GM12891 (cell line): ENCODE measurements around the gene MST1.
"Not testable (repeated sequence)": the region's sequence is repeated elsewhere in the genome, so short reads cannot be mapped to it uniquely, and the experiment has no call there.

Experiments
- POLR2A ChIP-seq: IDR thresholded peaks from 2 replicates; pipeline ENCODE4 v1.6.1; 2011; ENCODE audit warnings: low read depth, low read length, control low read depth
- POLR2AphosphoS5 ChIP-seq: IDR thresholded peaks from 2 replicates; pipeline ENCODE4 v1.6.1; 2011; ENCODE audit warnings: low read depth, low read length, control low read depth
- SPI1 ChIP-seq: IDR thresholded peaks from 2 replicates; pipeline ENCODE4 v1.6.1; 2011; ENCODE audit warnings: low read depth, low read length, control low read depth
- TAF1 ChIP-seq: IDR thresholded peaks from 2 replicates; pipeline ENCODE4 v1.6.1; 2011; ENCODE audit warnings: low read depth, low read length, control low read depth

- TF ChIP-seq POLR2AphosphoS5, POLR2A, SPI1, TAF1: not testable (repeated sequence)
Observed at GRCh38 chr3:49686769-49687423, 2.4 kb downstream of the MST1 start.
